Measurements from ENCODE around the gene GLIS1. TPM values are rescaled to one million over a fixed set of nuclear protein-coding genes. Genes with fewer than 3 reads are reported as not detected.

GLIS1 gene
- total and polyA plus RNA-seq, 2 experiments from 2014 or later: 0.26 to 0.31 TPM

- Histone ChIP-seq H3K36me3 (ENCODE audit: insufficient read depth) (no peaks in the 10 kb centered on the region), H3K79me2 (replicated peaks; ENCODE audit: insufficient read depth) (no peaks in the 10 kb centered on the region), H2AFZ (no peak overlapping the region), H3K9me2 (ENCODE audit: insufficient read depth) (no peaks in the 10 kb centered on the region), H3K27me3 (ENCODE audit: insufficient read depth) (no peaks in the 10 kb centered on the region), H3F3A (replicated peaks; ENCODE audit: low read depth) (no peaks in the 10 kb centered on the region), H3K4me3 (no peak overlapping the region), H3K4me2 (no peak overlapping the region), H4K20me1 (replicated peaks; ENCODE audit: insufficient read depth) (no peaks in the 10 kb centered on the region), H3K27ac (ENCODE audit: low read depth) (no peak overlapping the region), H3K4me1 (ENCODE audit: insufficient read depth) (no peaks in the 10 kb centered on the region)
- Mint-ChIP-seq H3K4me3 (no peak overlapping the region), H3K9me3 (no peaks in the 10 kb centered on the region; the same call in 2 of the 3 replicates), H3K4me1 (peaks cover 9% of the 10 kb centered on the region), H3K27ac (no peak overlapping the region), H3K27me3 (ENCODE audit: insufficient read depth, low read depth, poor library complexity) (peaks cover 8% of the 10 kb centered on the region), H3K36me3 (ENCODE audit: low read depth) (no peaks in the 10 kb centered on the region)
- TF ChIP-seq, protein P1, sequence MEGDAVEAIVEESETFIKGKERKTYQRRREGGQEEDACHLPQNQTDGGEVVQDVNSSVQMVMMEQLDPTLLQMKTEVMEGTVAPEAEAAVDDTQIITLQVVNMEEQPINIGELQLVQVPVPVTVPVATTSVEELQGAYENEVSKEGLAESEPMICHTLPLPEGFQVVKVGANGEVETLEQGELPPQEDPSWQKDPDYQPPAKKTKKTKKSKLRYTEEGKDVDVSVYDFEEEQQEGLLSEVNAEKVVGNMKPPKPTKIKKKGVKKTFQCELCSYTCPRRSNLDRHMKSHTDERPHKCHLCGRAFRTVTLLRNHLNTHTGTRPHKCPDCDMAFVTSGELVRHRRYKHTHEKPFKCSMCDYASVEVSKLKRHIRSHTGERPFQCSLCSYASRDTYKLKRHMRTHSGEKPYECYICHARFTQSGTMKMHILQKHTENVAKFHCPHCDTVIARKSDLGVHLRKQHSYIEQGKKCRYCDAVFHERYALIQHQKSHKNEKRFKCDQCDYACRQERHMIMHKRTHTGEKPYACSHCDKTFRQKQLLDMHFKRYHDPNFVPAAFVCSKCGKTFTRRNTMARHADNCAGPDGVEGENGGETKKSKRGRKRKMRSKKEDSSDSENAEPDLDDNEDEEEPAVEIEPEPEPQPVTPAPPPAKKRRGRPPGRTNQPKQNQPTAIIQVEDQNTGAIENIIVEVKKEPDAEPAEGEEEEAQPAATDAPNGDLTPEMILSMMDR (conservative IDR thresholded peaks at IDR 0.05; ENCODE audit: low read depth in 2 of 2): no peak
- TF ChIP-seq EZH2phosphoT487 (IDR thresholded peaks at IDR 0.05; ENCODE audit: unreplicated experiment) (no peak), ETS1 (IDR thresholded peaks at IDR 0.05) (no peak), ZNF331 (CRISPR knock-in tag; IDR thresholded peaks at IDR 0.05; ENCODE audit: low read depth) (no peak), NANOG (IDR thresholded peaks at IDR 0.05; ENCODE audit: borderline replicate concordance) (no peak), ZNF114 (CRISPR knock-in tag; IDR thresholded peaks at IDR 0.05) (no peak), EZH2 (IDR thresholded peaks at IDR 0.05; ENCODE audit: low read depth, unreplicated experiment) (no peak), POLR2AphosphoS5 (IDR thresholded peaks at IDR 0.05; ENCODE audit: low read depth) (no peak), STAT1 (IDR thresholded peaks at IDR 0.05; ENCODE audit: unreplicated experiment) (no peak), JUNB (IDR thresholded peaks at IDR 0.05; ENCODE audit: unreplicated experiment) (no peak)
- TF ChIP-seq, protein P2, sequence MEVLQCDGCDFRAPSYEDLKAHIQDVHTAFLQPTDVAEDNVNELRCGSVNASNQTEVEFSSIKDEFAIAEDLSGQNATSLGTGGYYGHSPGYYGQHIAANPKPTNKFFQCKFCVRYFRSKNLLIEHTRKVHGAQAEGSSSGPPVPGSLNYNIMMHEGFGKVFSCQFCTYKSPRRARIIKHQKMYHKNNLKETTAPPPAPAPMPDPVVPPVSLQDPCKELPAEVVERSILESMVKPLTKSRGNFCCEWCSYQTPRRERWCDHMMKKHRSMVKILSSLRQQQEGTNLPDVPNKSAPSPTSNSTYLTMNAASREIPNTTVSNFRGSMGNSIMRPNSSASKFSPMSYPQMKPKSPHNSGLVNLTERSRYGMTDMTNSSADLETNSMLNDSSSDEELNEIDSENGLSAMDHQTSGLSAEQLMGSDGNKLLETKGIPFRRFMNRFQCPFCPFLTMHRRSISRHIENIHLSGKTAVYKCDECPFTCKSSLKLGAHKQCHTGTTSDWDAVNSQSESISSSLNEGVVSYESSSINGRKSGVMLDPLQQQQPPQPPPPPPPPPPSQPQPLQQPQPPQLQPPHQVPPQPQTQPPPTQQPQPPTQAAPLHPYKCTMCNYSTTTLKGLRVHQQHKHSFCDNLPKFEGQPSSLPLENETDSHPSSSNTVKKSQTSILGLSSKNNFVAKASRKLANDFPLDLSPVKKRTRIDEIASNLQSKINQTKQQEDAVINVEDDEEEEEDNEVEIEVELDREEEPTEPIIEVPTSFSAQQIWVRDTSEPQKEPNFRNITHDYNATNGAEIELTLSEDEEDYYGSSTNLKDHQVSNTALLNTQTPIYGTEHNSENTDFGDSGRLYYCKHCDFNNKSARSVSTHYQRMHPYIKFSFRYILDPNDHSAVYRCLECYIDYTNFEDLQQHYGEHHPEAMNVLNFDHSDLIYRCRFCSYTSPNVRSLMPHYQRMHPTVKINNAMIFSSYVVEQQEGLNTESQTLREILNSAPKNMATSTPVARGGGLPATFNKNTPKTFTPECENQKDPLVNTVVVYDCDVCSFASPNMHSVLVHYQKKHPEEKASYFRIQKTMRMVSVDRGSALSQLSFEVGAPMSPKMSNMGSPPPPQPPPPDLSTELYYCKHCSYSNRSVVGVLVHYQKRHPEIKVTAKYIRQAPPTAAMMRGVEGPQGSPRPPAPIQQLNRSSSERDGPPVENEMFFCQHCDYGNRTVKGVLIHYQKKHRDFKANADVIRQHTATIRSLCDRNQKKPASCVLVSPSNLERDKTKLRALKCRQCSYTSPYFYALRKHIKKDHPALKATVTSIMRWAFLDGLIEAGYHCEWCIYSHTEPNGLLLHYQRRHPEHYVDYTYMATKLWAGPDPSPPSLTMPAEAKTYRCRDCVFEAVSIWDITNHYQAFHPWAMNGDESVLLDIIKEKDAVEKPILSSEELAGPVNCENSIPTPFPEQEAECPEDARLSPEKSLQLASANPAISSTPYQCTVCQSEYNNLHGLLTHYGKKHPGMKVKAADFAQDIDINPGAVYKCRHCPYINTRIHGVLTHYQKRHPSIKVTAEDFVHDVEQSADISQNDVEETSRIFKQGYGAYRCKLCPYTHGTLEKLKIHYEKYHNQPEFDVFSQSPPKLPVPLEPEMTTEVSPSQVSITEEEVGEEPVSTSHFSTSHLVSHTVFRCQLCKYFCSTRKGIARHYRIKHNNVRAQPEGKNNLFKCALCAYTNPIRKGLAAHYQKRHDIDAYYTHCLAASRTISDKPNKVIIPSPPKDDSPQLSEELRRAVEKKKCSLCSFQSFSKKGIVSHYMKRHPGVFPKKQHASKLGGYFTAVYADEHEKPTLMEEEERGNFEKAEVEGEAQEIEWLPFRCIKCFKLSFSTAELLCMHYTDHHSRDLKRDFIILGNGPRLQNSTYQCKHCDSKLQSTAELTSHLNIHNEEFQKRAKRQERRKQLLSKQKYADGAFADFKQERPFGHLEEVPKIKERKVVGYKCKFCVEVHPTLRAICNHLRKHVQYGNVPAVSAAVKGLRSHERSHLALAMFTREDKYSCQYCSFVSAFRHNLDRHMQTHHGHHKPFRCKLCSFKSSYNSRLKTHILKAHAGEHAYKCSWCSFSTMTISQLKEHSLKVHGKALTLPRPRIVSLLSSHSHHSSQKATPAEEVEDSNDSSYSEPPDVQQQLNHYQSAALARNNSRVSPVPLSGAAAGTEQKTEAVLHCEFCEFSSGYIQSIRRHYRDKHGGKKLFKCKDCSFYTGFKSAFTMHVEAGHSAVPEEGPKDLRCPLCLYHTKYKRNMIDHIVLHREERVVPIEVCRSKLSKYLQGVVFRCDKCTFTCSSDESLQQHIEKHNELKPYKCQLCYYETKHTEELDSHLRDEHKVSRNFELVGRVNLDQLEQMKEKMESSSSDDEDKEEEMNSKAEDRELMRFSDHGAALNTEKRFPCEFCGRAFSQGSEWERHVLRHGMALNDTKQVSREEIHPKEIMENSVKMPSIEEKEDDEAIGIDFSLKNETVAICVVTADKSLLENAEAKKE (CRISPR knock-in tag; IDR thresholded peaks at IDR 0.05): no peak
- TF ChIP-seq, protein P3, sequence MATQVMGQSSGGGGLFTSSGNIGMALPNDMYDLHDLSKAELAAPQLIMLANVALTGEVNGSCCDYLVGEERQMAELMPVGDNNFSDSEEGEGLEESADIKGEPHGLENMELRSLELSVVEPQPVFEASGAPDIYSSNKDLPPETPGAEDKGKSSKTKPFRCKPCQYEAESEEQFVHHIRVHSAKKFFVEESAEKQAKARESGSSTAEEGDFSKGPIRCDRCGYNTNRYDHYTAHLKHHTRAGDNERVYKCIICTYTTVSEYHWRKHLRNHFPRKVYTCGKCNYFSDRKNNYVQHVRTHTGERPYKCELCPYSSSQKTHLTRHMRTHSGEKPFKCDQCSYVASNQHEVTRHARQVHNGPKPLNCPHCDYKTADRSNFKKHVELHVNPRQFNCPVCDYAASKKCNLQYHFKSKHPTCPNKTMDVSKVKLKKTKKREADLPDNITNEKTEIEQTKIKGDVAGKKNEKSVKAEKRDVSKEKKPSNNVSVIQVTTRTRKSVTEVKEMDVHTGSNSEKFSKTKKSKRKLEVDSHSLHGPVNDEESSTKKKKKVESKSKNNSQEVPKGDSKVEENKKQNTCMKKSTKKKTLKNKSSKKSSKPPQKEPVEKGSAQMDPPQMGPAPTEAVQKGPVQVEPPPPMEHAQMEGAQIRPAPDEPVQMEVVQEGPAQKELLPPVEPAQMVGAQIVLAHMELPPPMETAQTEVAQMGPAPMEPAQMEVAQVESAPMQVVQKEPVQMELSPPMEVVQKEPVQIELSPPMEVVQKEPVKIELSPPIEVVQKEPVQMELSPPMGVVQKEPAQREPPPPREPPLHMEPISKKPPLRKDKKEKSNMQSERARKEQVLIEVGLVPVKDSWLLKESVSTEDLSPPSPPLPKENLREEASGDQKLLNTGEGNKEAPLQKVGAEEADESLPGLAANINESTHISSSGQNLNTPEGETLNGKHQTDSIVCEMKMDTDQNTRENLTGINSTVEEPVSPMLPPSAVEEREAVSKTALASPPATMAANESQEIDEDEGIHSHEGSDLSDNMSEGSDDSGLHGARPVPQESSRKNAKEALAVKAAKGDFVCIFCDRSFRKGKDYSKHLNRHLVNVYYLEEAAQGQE (IDR thresholded peaks at IDR 0.05; ENCODE audit: unreplicated experiment): no peak
- ATAC-seq: peak; percentile 42
- DNase-seq (ENCODE audit: low spot score): no peak
These were observed 45.6 kb downstream of the GLIS1 start for GRCh38 chr1:53693339-53693738.

Measured in GM23338 (cell line).